ENCODE results near the gene CFAP157.

DNA sequence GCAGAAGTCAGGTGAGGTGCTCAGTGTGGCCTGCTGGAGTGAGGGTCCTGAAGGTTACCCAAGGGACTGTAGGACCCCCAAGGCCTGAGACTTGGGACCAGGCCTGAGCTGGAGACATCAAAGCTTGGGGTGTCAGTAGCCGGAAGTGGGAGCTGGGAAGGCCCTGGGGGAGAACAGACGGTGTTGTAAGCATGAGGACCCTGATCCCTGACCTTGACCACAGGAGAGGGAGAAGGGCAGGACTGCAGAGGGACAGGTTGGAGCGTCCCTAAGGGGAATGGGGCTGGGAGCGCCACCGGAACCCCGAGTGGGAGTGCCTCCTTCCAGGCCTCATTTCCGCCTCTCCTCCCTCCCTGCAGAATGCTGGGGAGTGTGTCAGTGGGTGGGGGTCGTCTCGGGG is 9.6 kb downstream of the CFAP157 start:
- TF ChIP-seq, protein P1, sequence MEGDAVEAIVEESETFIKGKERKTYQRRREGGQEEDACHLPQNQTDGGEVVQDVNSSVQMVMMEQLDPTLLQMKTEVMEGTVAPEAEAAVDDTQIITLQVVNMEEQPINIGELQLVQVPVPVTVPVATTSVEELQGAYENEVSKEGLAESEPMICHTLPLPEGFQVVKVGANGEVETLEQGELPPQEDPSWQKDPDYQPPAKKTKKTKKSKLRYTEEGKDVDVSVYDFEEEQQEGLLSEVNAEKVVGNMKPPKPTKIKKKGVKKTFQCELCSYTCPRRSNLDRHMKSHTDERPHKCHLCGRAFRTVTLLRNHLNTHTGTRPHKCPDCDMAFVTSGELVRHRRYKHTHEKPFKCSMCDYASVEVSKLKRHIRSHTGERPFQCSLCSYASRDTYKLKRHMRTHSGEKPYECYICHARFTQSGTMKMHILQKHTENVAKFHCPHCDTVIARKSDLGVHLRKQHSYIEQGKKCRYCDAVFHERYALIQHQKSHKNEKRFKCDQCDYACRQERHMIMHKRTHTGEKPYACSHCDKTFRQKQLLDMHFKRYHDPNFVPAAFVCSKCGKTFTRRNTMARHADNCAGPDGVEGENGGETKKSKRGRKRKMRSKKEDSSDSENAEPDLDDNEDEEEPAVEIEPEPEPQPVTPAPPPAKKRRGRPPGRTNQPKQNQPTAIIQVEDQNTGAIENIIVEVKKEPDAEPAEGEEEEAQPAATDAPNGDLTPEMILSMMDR (IDR thresholded peaks at IDR 0.05; ENCODE audit: low read length) = no peak
- no peak for TF ChIP-seq EZH2 (optimal IDR thresholded peaks at IDR 0.05; ENCODE audit: low read depth, low read length)
- no peak for TF ChIP-seq EZH2phosphoT487 (IDR thresholded peaks at IDR 0.05; ENCODE audit: low read length)

Data from MM.1S (cell line).